Activated T-cell treated with anti-CD3 and anti-CD28 coated beads, Interleukin-2, amount 50 U/mL, for 4 hours (primary cell): ENCODE measurements around the gene COMT. TPM values are rescaled to one million over a fixed set of nuclear protein-coding genes. Genes with fewer than 3 reads are reported as not detected.
"Not testable (repeated sequence)": the region's sequence is repeated elsewhere in the genome, so short reads cannot be mapped to it uniquely, and the experiment has no call there.

Experiments
- ATAC-seq, 2 donors: fragments of 200-7000 bp; cut with Tn5 transposase; one replicate each; pipeline ENCODE4 v1.10.0; 2021
- DNase-seq: peaks from one replicate; pipeline ENCODE4 v3.0.0-alpha.2; 2020
- H3K27me3 Mint-ChIP-seq: one replicate; pipeline ENCODE4 v1.8.0; 2021; ENCODE audit warnings: low read depth, mixed read lengths
- H3K36me3 Mint-ChIP-seq: one replicate; pipeline ENCODE4 v1.8.0; 2022; ENCODE audit warnings: mixed read lengths; ENCODE audit not compliant: insufficient read depth
- H3K4me1 Mint-ChIP-seq: one replicate; pipeline ENCODE4 v1.8.0; 2021; ENCODE audit warnings: low read depth, mixed read lengths
- H3K4me3 Mint-ChIP-seq: one replicate; pipeline ENCODE4 v1.8.0; 2021; ENCODE audit warnings: mild to moderate bottlenecking, moderate library complexity, mixed read lengths
- H3K9me3 Mint-ChIP-seq: one replicate; pipeline ENCODE4 v1.8.0; 2021; ENCODE audit warnings: mixed read lengths
- total RNA-seq, 3 donors: library from RNA; stranded (reverse); gene quantifications; one replicate each; pipeline ENCODE4 v1.2.1, GENCODE V29; 2021

The COMT gene
- total RNA-seq, 3 donors from 2014 or later = 95.0 to 118 (median 95.5) TPM

DNA sequence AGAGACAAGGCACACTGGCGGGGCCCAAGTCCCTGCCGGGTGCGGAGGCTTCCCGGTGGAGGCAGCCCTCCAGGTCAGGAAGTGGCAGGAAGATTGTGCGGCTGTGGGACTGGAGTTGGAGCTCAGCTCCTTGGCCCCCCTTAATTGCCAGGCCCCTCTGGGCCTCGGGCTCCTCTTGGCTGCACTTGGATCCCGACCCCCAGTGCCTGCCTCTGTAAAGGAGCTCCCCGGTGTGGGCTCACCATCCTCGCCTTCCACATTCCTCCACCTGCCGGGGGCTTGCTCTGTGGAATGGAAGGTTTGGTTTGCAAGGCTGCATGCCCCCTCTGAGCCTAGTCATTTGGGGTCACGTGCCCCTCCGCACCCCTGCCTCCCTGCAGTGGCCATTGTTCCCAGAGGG, 38.1 kb upstream of the COMT start:
- no peak for DNase-seq
- no peaks in the 10 kb centered on the region for H3K4me1 Mint-ChIP-seq
- no peaks in the 10 kb centered on the region for H3K27me3 Mint-ChIP-seq
- H3K36me3 Mint-ChIP-seq = peaks cover 11% of the 10 kb centered on the region
- H3K9me3 Mint-ChIP-seq = no peaks in the 10 kb centered on the region
- no peak for ATAC-seq
- no peak overlapping the region for H3K4me3 Mint-ChIP-seq

DNA sequence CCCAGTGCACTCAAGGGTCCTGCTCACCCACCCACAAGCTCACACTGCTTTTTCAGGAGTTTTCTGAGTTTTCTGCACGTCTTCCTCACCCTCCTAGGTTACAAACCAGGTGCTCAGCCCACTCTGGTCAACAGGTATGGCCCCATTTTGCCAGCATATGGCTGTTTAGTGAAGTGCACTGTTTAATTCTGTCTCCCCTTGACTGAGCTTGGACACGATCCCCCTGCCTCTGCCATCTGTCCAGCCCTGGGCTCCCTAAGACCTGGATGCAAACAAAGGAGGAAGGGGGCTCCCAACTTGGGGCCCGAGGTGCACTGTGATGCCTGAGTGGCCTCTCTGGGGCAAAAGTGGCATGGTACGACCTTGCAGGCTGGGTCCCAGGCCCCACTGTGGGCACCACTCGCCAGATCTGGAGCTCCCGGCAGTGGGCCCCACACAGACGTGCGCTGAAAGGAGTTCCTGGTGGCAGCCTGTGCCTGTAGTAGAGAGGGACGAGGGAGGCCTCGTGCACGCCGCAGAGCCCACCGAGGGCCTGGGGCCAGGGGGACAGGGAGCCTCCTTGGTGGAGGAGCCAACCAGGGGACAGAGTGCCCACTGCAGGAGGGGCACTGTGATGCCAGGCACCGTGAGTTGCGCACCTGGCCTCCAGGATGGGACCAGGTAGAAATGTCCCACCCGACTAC, 37.3 kb upstream of the COMT start:
- Mint-ChIP-seq H3K9me3 (no peaks in the 10 kb centered on the region), H3K36me3 (peaks cover 11% of the 10 kb centered on the region), H3K4me3 (no peak overlapping the region), H3K27me3 (no peaks in the 10 kb centered on the region), H3K4me1 (no peaks in the 10 kb centered on the region)
- DNase-seq (no peak), ATAC-seq (no peak)

DNA sequence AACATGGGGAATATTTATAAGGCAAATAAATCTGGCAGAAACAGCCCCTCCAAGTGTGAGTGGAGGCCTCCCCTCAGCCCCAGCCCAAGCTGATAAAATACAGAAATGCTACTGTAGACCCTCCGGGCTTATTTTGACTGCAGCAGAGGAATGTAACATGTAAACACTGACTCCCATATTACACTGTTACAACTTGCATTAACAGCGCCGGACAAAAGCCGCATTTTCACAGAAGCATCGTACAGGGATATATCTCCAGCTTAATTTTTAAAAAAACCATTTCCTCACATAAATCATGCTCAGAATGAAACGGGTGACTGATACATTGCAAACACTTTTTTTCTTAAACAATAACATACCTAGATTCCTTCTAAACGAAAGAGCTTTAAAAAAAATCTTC, 36.6 kb upstream of the COMT start:
- Mint-ChIP-seq H3K9me3 (no peaks in the 10 kb centered on the region), H3K27me3 (no peaks in the 10 kb centered on the region), H3K36me3 (peaks cover 13% of the 10 kb centered on the region), H3K4me3 (no peak overlapping the region), H3K4me1 (peaks cover 3% of the 10 kb centered on the region)
- no peak for DNase-seq
- no peak for ATAC-seq

DNA sequence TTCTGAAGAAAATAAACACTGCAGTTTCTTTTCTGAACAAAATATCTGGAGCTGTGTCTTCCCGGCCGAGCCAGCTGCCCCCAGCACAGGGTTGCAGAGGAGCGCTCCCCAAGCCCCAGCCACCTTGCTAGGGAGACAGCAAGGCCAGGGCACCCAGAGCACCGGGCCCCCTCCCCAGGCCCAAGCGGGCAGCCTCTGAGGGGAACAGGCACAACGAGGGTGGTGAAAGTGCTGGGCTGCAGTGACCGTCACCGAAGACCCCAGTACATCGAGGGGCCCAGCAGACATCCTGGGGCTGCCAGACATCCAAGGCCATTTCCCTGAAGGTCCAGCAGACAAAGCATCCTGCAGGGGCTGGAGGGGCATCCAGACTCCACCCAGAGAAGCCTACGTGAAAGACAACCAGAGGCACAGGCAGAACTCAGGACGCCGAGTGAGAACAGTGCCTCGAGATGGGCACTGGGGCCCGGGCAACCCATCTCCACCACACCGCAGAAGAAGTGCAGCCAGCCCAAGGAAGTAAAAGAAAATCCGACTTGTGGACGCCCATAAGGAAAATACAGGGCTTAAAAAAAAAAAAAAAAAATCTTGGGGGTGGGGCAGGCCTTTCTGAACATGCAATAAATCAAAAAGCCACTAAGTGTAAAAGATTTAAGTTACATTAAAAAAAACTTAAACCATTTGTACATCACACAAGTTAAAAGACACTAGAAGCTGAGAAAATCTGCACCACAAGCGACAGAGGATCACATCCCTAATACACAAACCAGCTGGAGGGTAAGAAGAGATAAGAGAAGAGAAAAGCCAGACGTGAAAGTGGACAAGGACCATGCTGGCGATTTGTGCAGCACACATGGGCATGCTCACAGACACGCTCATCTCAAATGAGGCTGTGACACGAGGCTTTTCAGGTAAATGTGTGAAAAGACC, 36.0 kb upstream of the COMT start:
- Mint-ChIP-seq H3K4me1 (peaks cover 5% of the 10 kb centered on the region), H3K36me3 (peaks cover 14% of the 10 kb centered on the region), H3K9me3 (no peaks in the 10 kb centered on the region), H3K4me3 (no peak overlapping the region), H3K27me3 (no peaks in the 10 kb centered on the region)
- ATAC-seq (no peak), DNase-seq (no peak)

DNA sequence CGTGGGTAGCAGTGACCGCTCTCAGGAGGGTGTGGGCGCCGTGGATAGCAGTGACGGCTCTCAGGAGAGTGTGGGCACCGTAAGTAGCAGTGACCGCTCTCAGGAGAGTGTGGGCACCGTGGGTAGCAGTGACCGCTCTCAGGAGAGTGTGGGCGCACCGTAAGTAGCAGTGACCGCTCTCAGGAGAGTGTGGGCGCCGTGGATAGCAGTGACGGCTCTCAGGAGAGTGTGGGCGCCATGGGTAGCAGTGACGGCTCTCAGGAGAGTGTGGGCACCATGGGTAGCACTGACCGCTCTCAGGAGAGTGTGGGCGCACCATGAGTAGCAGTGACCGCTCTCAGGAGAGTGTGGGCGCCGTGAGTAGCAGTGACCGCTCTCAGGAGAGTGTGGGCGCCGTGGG, 34.7 kb upstream of the COMT start:
- peaks cover 12% of the 10 kb centered on the region for H3K36me3 Mint-ChIP-seq
- not testable (repeated sequence) for DNase-seq, H3K27me3 Mint-ChIP-seq, ATAC-seq, H3K4me3 Mint-ChIP-seq, H3K4me1 Mint-ChIP-seq, H3K9me3 Mint-ChIP-seq

DNA sequence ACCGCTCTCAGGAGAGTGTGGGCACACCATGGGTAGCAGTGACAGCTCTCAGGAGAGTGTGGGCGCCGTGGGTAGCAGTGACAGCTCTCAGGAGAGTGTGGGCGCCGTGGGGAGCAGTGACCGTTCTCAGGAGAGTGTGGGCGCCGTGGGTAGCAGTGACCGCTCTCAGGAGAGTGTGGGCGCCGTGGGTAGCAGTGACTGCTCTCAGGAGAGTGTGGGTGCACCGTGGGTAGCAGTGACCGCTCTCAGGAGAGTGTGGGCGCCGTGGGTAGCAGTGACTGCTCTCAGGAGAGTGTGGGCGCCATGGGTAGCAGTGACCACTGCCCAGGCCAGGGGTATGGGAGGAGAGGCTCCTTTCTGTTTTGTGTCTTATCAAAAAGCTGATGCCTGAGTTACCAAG, 33.7 kb upstream of the COMT start:
- H3K27me3 Mint-ChIP-seq, H3K9me3 Mint-ChIP-seq, ATAC-seq, H3K4me3 Mint-ChIP-seq, DNase-seq, H3K4me1 Mint-ChIP-seq: not testable (repeated sequence)
- peaks cover 12% of the 10 kb centered on the region for H3K36me3 Mint-ChIP-seq

DNA sequence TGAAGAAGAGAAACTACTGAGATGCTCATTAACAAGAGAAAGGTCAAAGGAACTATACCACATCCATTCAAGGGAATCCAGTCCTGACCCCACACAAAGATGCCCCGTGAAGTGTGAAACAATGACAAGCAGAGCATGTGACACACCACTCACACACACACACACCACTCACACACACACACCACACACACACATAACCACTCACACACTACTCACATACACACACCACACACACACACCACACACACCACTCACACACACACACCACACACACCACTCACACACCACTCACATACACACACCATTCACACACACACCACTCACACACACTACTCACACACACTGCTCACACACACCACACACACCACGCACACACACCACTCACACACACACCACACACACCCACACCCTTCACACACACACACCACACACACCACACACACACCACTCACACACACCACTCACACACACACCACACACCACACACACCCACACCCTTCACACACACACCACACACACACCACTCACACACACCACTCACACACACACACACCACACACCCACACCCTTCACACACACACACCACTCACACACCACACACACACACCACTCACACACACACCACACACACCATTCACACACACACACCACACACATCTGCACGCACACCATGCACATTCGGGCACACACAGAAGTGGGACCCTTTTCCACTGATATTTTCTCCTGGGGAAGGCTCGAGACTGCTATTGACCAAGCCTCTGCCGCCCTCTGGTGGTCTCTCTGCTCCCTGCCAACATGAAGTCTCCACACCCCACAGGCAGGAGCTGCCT, 32.0 kb upstream of the COMT start:
- peaks cover 26% of the 10 kb centered on the region for H3K36me3 Mint-ChIP-seq
- peaks cover 5% of the 10 kb centered on the region for H3K4me1 Mint-ChIP-seq
- no peaks in the 10 kb centered on the region for H3K27me3 Mint-ChIP-seq
- DNase-seq = peak; percentile 85
- no peaks in the 10 kb centered on the region for H3K9me3 Mint-ChIP-seq
- peak; percentile 90 to 91 for ATAC-seq
- no peak overlapping the region for H3K4me3 Mint-ChIP-seq

DNA sequence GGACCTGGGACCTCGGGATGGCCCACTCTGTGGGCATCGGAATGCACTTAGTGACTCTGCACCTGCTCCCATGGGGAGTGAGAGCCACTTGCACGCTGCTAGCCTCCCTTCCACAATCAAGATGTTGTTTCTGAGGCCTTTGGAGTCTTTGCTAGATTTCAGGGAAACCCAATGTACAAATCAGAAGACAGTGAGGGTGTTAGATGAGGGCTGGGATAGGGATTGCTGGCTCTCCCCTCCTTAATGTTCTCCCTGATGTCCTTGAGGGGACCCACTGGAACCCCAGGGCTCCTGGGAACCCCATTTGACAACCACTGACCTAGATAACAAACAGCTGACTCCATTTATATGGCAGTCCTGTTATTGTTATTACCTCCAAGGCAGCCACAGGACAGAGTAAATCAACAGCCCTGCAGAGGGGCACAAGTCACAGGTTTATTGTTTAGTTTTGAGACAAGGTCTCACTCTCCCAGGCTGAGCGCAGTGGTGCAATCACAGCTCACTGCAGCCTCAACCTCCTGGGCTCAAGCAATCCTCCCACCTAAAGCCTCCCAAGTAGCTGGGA, 31.3 kb upstream of the COMT start:
- ATAC-seq (no peak), DNase-seq (no peak)
- Mint-ChIP-seq H3K4me3 (no peak overlapping the region), H3K36me3 (peaks cover 31% of the 10 kb centered on the region), H3K4me1 (peaks cover 5% of the 10 kb centered on the region), H3K9me3 (no peaks in the 10 kb centered on the region), H3K27me3 (no peaks in the 10 kb centered on the region)

DNA sequence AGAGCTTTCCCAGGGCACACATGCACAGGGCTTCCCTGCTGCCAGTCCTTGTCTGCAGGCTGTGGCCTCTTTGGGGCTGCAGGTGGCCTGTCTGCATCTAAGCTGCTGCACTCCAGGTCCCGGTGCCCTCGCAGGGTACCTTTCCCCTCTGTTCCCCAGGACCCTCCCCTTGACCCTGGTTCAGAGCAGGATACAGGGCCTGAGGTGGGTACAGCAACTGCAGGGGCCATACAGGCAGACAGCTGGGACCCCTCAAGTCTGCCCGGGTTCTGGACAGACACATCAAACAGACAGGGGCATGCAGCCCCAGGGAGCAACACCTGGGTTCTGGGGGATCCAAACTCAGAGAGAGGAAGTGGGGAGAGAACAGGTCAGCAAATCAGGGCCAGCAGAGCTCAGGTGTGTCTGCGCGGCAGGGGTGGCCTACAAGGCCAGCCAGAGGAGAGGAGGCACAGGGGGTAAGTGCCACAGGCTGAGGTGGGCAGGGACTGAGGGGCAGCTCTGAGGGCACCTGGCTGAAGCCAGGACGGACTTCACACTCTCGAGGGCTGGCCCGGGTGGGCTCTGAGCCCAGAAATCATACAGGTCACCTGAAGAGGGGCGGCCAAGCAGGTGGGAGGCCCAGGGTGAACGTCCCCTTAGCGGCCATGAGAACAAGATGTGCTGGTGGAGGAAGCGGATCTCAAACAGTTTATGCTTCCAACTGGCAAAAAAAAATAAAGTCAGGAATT, 29.9 kb upstream of the COMT start:
- Mint-ChIP-seq H3K9me3 (no peaks in the 10 kb centered on the region), H3K4me1 (peaks cover 5% of the 10 kb centered on the region), H3K36me3 (peaks cover 27% of the 10 kb centered on the region), H3K27me3 (no peaks in the 10 kb centered on the region), H3K4me3 (no peak overlapping the region)
- DNase-seq (no peak), ATAC-seq (no peak)

DNA sequence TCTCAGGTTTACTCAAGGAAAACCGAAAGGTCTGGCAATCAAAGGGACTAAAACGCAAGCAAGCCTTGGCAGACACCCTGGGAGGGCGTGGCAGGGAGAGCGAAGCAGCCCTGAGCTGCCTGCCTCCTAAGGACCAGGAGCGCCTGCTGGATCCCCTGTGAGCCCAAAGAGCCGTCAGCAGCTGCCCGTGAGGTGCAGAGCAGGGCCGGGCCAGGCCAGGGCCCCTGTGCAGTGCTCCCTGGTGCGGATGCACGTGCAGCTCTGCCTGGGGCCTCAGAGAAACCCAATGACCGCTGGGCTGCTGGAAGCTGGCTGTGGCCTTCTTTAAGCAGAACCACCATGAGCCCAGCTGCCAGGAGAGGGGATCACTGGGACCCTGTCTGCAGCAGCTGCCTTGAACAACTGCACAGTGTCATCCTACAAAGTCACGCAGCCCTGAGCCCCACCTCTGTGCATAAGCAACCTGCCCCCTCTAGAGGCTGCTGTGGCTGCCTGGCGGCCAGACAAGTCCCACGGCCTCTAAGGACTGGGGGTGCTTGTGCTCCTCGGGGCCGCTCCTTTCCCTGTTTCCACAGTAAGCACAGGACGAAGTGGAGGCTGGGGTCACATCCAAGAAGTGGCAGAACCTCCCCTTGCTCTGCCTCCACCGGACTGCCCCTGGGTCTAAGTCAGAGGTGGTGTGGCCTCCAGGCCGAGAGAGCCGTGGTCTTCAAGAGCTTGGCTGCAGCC, 29.1 kb upstream of the COMT start:
- ATAC-seq (no peak), DNase-seq (no peak)
- H3K4me3 Mint-ChIP-seq = no peak overlapping the region
- peaks cover 28% of the 10 kb centered on the region for H3K36me3 Mint-ChIP-seq
- H3K4me1 Mint-ChIP-seq = peaks cover 5% of the 10 kb centered on the region
- no peaks in the 10 kb centered on the region for H3K9me3 Mint-ChIP-seq
- H3K27me3 Mint-ChIP-seq = no peaks in the 10 kb centered on the region

DNA sequence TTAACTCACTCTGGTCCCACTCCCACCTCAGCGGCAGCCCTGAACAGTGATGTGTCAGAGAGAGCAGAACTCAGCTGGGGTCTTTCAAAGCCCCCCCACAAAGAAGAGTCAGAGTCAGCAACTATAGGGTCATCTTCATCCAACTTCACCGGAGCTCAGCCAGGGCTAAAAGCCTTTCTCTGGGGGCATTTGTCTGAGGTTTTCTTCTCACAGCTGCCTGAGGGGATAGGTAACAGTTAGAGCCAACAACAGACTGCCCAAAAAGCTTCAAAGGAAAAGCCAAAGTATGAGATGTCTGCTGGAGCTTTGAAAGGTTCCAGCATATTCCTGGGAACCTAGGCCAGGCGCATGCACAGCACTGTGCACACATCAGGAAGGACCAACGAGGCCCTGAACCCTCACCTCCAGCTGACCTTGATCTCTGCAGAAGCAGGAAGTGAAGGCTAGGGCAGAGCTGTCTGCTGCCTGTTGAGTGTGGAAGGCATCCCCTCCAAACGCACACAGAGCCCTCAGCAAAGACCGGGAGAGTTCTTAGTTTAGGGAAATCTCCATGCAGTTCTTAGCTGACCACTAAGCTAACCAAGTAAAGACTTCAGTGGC, 28.1 kb upstream of the COMT start:
- Mint-ChIP-seq H3K4me1 (peaks cover 5% of the 10 kb centered on the region), H3K4me3 (no peak overlapping the region), H3K36me3 (peaks cover 32% of the 10 kb centered on the region), H3K27me3 (no peaks in the 10 kb centered on the region), H3K9me3 (no peaks in the 10 kb centered on the region)
- DNase-seq (no peak), ATAC-seq (no peak)

DNA sequence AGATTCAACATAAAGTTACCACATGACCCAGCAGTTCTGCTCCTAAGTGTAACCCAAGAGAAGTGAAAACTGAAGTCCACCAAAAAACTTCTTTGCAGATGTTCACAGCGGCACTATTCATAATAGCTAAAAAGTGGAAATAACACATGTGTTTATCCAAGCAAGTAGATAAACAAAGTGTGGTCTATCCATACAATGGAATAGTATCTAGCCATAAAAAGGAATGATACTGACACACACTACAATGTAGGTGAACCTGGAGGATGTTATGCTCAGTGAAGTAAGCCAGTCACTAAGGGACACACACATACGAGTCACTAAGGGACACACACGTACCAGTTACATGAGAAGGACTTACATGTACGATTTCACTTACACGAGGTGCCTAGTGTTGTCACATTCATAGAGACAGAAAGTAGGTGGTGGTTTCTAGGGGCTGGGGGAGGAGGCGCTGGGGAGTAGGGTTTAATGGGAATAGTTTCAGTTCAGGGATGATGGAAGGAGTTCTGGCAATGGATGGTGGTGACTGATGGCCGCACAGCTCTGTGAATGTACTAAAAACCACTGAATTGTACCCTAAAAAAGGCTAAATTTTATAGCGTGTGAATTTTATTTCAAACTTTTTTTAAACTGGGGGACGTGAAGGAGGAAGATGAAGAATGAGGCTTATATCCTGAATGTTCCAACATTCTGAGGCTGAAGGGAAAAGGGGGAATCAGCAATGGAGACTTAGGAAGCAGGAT, 27.2 kb upstream of the COMT start:
- DNase-seq (no peak), ATAC-seq (no peak)
- Mint-ChIP-seq H3K36me3 (peaks cover 32% of the 10 kb centered on the region), H3K4me3 (no peak overlapping the region), H3K27me3 (no peaks in the 10 kb centered on the region), H3K4me1 (peaks cover 5% of the 10 kb centered on the region), H3K9me3 (no peaks in the 10 kb centered on the region)
